ENCODE data around the gene PLAGL2. TPM values are rescaled to one million over a fixed set of nuclear protein-coding genes. Genes with fewer than 3 reads are reported as not detected.

PLAGL2 gene
- total and polyA plus RNA-seq, 10 donors, result 2.2 to 16.6 (median 12.1) TPM

GRCh38 chr20:32167552-32167951, 40.0 kb downstream of the PLAGL2 start:
- Histone ChIP-seq H3K9me3 (no peaks in the 10 kb centered on the region), H3K4me1 (peaks cover 0 to 9% (median 0%) of the 10 kb centered on the region in 6 donors), H3K27me3 (replicated peaks in 1 of 7) (no peaks in the 10 kb centered on the region), H3K27ac (no peak overlapping the region), H3K36me3 (peaks cover 0 to 53% (median 40%) of the 10 kb centered on the region in 6 donors), H3K4me3 (no peak overlapping the region)
- TF ChIP-seq POLR2A (IDR thresholded peaks at IDR 0.05), result no peak
- TF ChIP-seq, protein P1, sequence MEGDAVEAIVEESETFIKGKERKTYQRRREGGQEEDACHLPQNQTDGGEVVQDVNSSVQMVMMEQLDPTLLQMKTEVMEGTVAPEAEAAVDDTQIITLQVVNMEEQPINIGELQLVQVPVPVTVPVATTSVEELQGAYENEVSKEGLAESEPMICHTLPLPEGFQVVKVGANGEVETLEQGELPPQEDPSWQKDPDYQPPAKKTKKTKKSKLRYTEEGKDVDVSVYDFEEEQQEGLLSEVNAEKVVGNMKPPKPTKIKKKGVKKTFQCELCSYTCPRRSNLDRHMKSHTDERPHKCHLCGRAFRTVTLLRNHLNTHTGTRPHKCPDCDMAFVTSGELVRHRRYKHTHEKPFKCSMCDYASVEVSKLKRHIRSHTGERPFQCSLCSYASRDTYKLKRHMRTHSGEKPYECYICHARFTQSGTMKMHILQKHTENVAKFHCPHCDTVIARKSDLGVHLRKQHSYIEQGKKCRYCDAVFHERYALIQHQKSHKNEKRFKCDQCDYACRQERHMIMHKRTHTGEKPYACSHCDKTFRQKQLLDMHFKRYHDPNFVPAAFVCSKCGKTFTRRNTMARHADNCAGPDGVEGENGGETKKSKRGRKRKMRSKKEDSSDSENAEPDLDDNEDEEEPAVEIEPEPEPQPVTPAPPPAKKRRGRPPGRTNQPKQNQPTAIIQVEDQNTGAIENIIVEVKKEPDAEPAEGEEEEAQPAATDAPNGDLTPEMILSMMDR (IDR thresholded peaks at IDR 0.05 in 8 of 11, conservative IDR thresholded peaks at IDR 0.05 in 3 of 11), result no peak
- no peak for TF ChIP-seq POLR2AphosphoS5 (IDR thresholded peaks at IDR 0.05)
- peak; percentile 16 for DNase-seq
- intact Hi-C loops (cut with DNase I; ENCODE audit: low total_unique reads), result no loop called here
- 94 to 98% (median 95%) methylated on average over 4 of the region's 4 CpGs for WGBS, 5 donors

- WGBS, 5 donors, result 87 to 95% (median 90%) methylated on average over 8 of the region's 8 CpGs
- no peaks in the 10 kb centered on the region for H3K9me3 ChIP-seq
- intact Hi-C loops (cut with DNase I; ENCODE audit: low total_unique reads), result no loop called here
- H3K27ac ChIP-seq, result peak overlapping the region in 4 of 8 donors; percentile 8 to 52 (median 42)
- peaks cover 0 to 9% (median 0%) of the 10 kb centered on the region in 6 donors for H3K4me1 ChIP-seq
- TF ChIP-seq, protein P1 (IDR thresholded peaks at IDR 0.05 in 8 of 11, conservative IDR thresholded peaks at IDR 0.05 in 3 of 11), result no peak
- TF ChIP-seq POLR2AphosphoS5 (IDR thresholded peaks at IDR 0.05) (no peak), POLR2A (IDR thresholded peaks at IDR 0.05) (no peak)
- H3K36me3 ChIP-seq, result peaks cover 0 to 68% (median 55%) of the 10 kb centered on the region in 6 donors
- DNase-seq, result peak; percentile 33
- H3K27me3 ChIP-seq (replicated peaks in 1 of 7), result no peaks in the 10 kb centered on the region
- H3K4me3 ChIP-seq, result no peak overlapping the region
These were observed 41.6 kb downstream of the PLAGL2 start for GRCh38 chr20:32165836-32166545.

- H3K36me3 ChIP-seq, result peaks cover 0 to 77% (median 61%) of the 10 kb centered on the region in 6 donors
- H3K4me3 ChIP-seq, result no peak overlapping the region
- TF ChIP-seq POLR2A (IDR thresholded peaks at IDR 0.05) (no peak), POLR2AphosphoS5 (IDR thresholded peaks at IDR 0.05) (peak; percentile 29 to 50 (median 41))
- TF ChIP-seq, protein P1 (IDR thresholded peaks at IDR 0.05 in 8 of 11, conservative IDR thresholded peaks at IDR 0.05 in 3 of 11), result no peak
- 81 to 93% (median 89%) methylated on average over 21 of the region's 21 CpGs for whole genome bisulfite sequencing, 5 donors
- no peaks in the 10 kb centered on the region for H3K27me3 ChIP-seq (replicated peaks in 1 of 7)
- DNase-seq, result peak; percentile 35
- H3K4me1 ChIP-seq, result peaks cover 0 to 9% (median 0%) of the 10 kb centered on the region in 6 donors
- intact Hi-C loops (cut with DNase I; ENCODE audit: low total_unique reads), result no loop called here
- peak overlapping the region in 4 of 8 donors; percentile 36 to 56 (median 50) for H3K27ac ChIP-seq
- no peaks in the 10 kb centered on the region for H3K9me3 ChIP-seq
These were observed 42.4 kb downstream of the PLAGL2 start for GRCh38 chr20:32164984-32165735.

GRCh38 chr20:32163951-32164350, 43.6 kb downstream of the PLAGL2 start:
- Histone ChIP-seq H3K4me1 (peaks cover 0 to 9% (median 0%) of the 10 kb centered on the region in 6 donors), H3K27me3 (replicated peaks in 1 of 7) (no peaks in the 10 kb centered on the region), H3K36me3 (peaks cover 0 to 89% (median 72%) of the 10 kb centered on the region in 6 donors), H3K9me3 (no peaks in the 10 kb centered on the region), H3K27ac (no peak overlapping the region), H3K4me3 (no peak overlapping the region)
- peak; percentile 4 for DNase-seq
- TF ChIP-seq POLR2A (IDR thresholded peaks at IDR 0.05) (no peak), POLR2AphosphoS5 (IDR thresholded peaks at IDR 0.05) (no peak)
- TF ChIP-seq, protein P1 (IDR thresholded peaks at IDR 0.05 in 8 of 11, conservative IDR thresholded peaks at IDR 0.05 in 3 of 11), result no peak
- intact Hi-C loops (cut with DNase I; ENCODE audit: low total_unique reads), result no loop called here
- WGBS, 5 donors, result 60 to 75% (median 64%) methylated on average over 5 of the region's 5 CpGs
